Femur (tissue), 1 donor: ENCODE measurements around the gene B9D1.

Experiments
- DNase-seq: peaks from one replicate; pipeline ENCODE4 v3.0.0-alpha.2; 2017

Gene B9D1

GRCh38 chr17:19317359-19318095, 45.0 kb downstream of the B9D1 start:
- peak; percentile 87 for DNase-seq

- no peak for DNase-seq
These were observed 45.7 kb downstream of the B9D1 start for GRCh38 chr17:19316761-19317358.

- no peak for DNase-seq
These were observed 47.4 kb downstream of the B9D1 start for GRCh38 chr17:19315104-19315503.

- no peak for DNase-seq
These were observed 48.5 kb downstream of the B9D1 start for GRCh38 chr17:19313746-19314651.

- DNase-seq = no peak
These were observed 49.3 kb downstream of the B9D1 start for GRCh38 chr17:19313066-19313745.

GRCh38 chr17:19312406-19312805, 50.1 kb downstream of the B9D1 start:
- DNase-seq = no peak

GRCh38 chr17:19311421-19312215, 50.9 kb downstream of the B9D1 start:
- no peak for DNase-seq

GRCh38 chr17:19311016-19311415, 51.5 kb downstream of the B9D1 start:
- no peak for DNase-seq

GRCh38 chr17:19310151-19310550, 52.4 kb downstream of the B9D1 start:
- DNase-seq = no peak

GRCh38 chr17:19309701-19310100, 52.8 kb downstream of the B9D1 start:
- DNase-seq = no peak

GRCh38 chr17:19308398-19308797, 54.1 kb downstream of the B9D1 start:
- DNase-seq = no peak

GRCh38 chr17:19307521-19307920, 55.0 kb downstream of the B9D1 start:
- no peak for DNase-seq

- no peak for DNase-seq
These were observed 56.1 kb downstream of the B9D1 start for GRCh38 chr17:19306160-19307111.

GRCh38 chr17:19305761-19306159, 56.8 kb downstream of the B9D1 start:
- no peak for DNase-seq

GRCh38 chr17:19305256-19305655, 57.3 kb downstream of the B9D1 start:
- no peak for DNase-seq

GRCh38 chr17:19304751-19305150, 57.8 kb downstream of the B9D1 start:
- no peak for DNase-seq

GRCh38 chr17:19304209-19304608, 58.3 kb downstream of the B9D1 start:
- DNase-seq = peak; percentile 66

GRCh38 chr17:19303367-19303776, 59.2 kb downstream of the B9D1 start:
- no peak for DNase-seq

GRCh38 chr17:19302791-19303331, 59.7 kb downstream of the B9D1 start:
- no peak for DNase-seq

GRCh38 chr17:19301973-19302372, 60.5 kb downstream of the B9D1 start:
- no peak for DNase-seq
